ENCODE results near the gene DVL1.

DVL1 gene

GRCh38 chr1:1340185-1340584, 9.0 kb downstream of the DVL1 start:
- no peak for DNase-seq

- no peak for DNase-seq
Measured at GRCh38 chr1:1338278-1338677, 10.9 kb downstream of the DVL1 start.

- no peak for DNase-seq
Measured at GRCh38 chr1:1337793-1338147, 11.4 kb downstream of the DVL1 start.

- DNase-seq = no peak
Measured at GRCh38 chr1:1336931-1337792, 12.1 kb downstream of the DVL1 start.

- DNase-seq = no peak
Measured at GRCh38 chr1:1336446-1336845, 12.8 kb downstream of the DVL1 start.

GRCh38 chr1:1335792-1336248, 13.4 kb downstream of the DVL1 start:
- DNase-seq = no peak

- no peak for DNase-seq
Measured at GRCh38 chr1:1335283-1335682, 13.9 kb downstream of the DVL1 start.

GRCh38 chr1:1334835-1335234, 14.4 kb downstream of the DVL1 start:
- DNase-seq = no peak

GRCh38 chr1:1333551-1334241, 15.5 kb downstream of the DVL1 start:
- DNase-seq = no peak

- DNase-seq = no peak
Measured at GRCh38 chr1:1332774-1333480, 16.3 kb downstream of the DVL1 start.

GRCh38 chr1:1332031-1332755, 17.0 kb downstream of the DVL1 start:
- DNase-seq = no peak

GRCh38 chr1:1331068-1331965, 17.9 kb downstream of the DVL1 start, which contains the start of gene TAS1R3:
TAS1R3 (plus strand) TSS chr1:1331280; CDS start chr1:1331346, 66 bp downstream.
- DNase-seq = no peak

- DNase-seq = no peak
Measured at GRCh38 chr1:1330366-1331067, 18.7 kb downstream of the DVL1 start.

GRCh38 chr1:1329304-1330210, 19.7 kb downstream of the DVL1 start:
- no peak for DNase-seq

- no peak for DNase-seq
Measured at GRCh38 chr1:1328254-1328653, 21.0 kb downstream of the DVL1 start.

GRCh38 chr1:1327291-1327690, 21.9 kb downstream of the DVL1 start:
- DNase-seq = no peak

- no peak for DNase-seq
Measured at GRCh38 chr1:1326075-1326605, 23.1 kb downstream of the DVL1 start.

GRCh38 chr1:1325288-1326074, 23.7 kb downstream of the DVL1 start:
- DNase-seq = no peak
